Vagina (tissue), 2 donors: ENCODE data around the gene BPIFB1.

Source experiments
- POLR2A ChIP-seq, 2 donors: fragments of 450-650 bp; IDR thresholded peaks; one replicate each; pipeline ENCODE4 v1.6.1; 2017; ENCODE audit warnings: antibody characterized with exemption in 2 of 2, mild to moderate bottlenecking in 2 of 2, moderate library complexity in 2 of 2
- POLR2AphosphoS5 ChIP-seq, 2 donors: sonication (generic); formaldehyde crosslinking; IDR thresholded peaks; one replicate each; pipeline ENCODE4 v1.9.0; 2017; ENCODE audit warnings: antibody characterized with exemption in 2 of 2, mild to moderate bottlenecking in 2 of 2, low read depth in 1 of 2; ENCODE audit not compliant: insufficient read depth in 1 of 2
- TF ChIP-seq, protein P1 (sequence below), 3 experiments: fragments of 450-650 bp in 2 of 3; fragments of 200-600 bp in 1 of 3; sonication (generic) in 1 of 3; IDR thresholded peaks; one replicate each; pipeline ENCODE4 v1.5.1; 2017 to 2019; ENCODE audit warnings: antibody characterized with exemption in 3 of 3, mild to moderate bottlenecking in 2 of 3, moderate library complexity in 2 of 3

DNA sequence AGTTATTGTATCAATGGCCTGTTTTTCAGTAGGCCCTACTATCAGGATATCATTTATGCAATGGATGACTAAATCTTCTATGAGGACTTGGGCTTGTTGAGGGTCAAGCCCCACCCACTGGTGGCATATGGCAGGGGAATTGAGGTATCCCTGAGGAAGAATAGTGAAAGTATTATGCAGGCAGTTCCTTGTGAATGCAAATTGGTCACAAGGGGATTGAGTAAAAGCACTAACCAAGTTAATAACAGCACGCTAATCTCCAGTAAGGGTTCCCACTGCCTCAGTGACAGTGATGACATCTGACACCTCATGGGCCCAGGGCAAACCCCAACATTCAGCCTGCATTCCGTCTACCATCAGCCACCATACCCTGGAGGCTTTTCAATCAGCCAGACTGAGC is 32.3 kb upstream of the BPIFB1 start:
- TF ChIP-seq POLR2AphosphoS5 (IDR thresholded peaks at IDR 0.05; ENCODE audit: insufficient read depth in 1 of 2, low read depth in 1 of 2) (no peak), POLR2A (IDR thresholded peaks at IDR 0.05) (no peak)
- TF ChIP-seq, protein P1, sequence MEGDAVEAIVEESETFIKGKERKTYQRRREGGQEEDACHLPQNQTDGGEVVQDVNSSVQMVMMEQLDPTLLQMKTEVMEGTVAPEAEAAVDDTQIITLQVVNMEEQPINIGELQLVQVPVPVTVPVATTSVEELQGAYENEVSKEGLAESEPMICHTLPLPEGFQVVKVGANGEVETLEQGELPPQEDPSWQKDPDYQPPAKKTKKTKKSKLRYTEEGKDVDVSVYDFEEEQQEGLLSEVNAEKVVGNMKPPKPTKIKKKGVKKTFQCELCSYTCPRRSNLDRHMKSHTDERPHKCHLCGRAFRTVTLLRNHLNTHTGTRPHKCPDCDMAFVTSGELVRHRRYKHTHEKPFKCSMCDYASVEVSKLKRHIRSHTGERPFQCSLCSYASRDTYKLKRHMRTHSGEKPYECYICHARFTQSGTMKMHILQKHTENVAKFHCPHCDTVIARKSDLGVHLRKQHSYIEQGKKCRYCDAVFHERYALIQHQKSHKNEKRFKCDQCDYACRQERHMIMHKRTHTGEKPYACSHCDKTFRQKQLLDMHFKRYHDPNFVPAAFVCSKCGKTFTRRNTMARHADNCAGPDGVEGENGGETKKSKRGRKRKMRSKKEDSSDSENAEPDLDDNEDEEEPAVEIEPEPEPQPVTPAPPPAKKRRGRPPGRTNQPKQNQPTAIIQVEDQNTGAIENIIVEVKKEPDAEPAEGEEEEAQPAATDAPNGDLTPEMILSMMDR (IDR thresholded peaks at IDR 0.05), result no peak
